GM12878 (cell line): Measurements from ENCODE around the gene COL21A1. TPM values are rescaled to one million over a fixed set of nuclear protein-coding genes. Genes with fewer than 3 reads are reported as not detected.

Experiments used
- ATAC-seq: fragments of 200-7000 bp; cut with Tn5 transposase; 3 replicates; pipeline ENCODE4 v1.9.1; 2020; ENCODE audit warnings: mild to moderate bottlenecking, moderate library complexity
- BruUV-seq: library from RNA; stranded (reverse); fragments of 400-500 nt; replicated peaks from 2 replicates; lab custom pipeline; 2021; lab: Mats Ljungman, UMichigan
- CTCF ChIA-PET: fragments of 300-600 bp; sonication (Branson Sonifier 250); formaldehyde crosslinking; extraction: SDS; loops from one replicate; lab custom pipeline; 2021; ENCODE audit warnings: inconsistent platforms; lab: Yijun Ruan, JAX
- POLR2A ChIA-PET: fragments of 350-600 bp; formaldehyde crosslinking; extraction: SDS; loops from one replicate; lab custom pipeline; 2021; ENCODE audit warnings: inconsistent platforms; lab: Charles Lee
- RAD21 ChIA-PET: fragments of 300-600 bp; sonication (Branson Sonifier 250); formaldehyde crosslinking; loops from one replicate; lab custom pipeline; 2023; ENCODE audit warnings: antibody characterized with exemption; ENCODE audit not compliant: unreplicated experiment; lab: Charles Lee
- SMC1A ChIA-PET: fragments of 300-600 bp; sonication (Branson Sonifier 250); formaldehyde crosslinking; loops from one replicate; lab custom pipeline; 2023; ENCODE audit not compliant: unreplicated experiment, uncharacterized antibody; lab: Charles Lee
- DNase-seq: peaks from one replicate; pipeline ENCODE4 v3.0.0-alpha.2; 2011; ENCODE audit warnings: low read depth, low spot score
- FAIRE-seq: peaks from 3 replicates; lab custom pipeline; 2011; peaks lifted over from hg19 to GRCh38; lab: Jason Lieb, UNC
- H2AFZ ChIP-seq: 2 replicates; pipeline ENCODE4 v1.6.0; 2011; ENCODE audit warnings: low read depth, low read length, control low read depth; ENCODE audit not compliant: control insufficient read depth
- H3K27ac ChIP-seq: 2 replicates; pipeline ENCODE4 v1.5.1; 2011; ENCODE audit warnings: control low read depth; ENCODE audit not compliant: control insufficient read depth, insufficient read depth
- H3K27me3 ChIP-seq, 2 experiments: replicated peaks in 1 of 2; 2 replicates each; pipeline versions ENCODE4 v1.6.0 to v1.6.1; 2011; ENCODE audit warnings: low read length in 1 of 2; ENCODE audit not compliant: control insufficient read depth in 2 of 2, insufficient read depth in 2 of 2
- H3K36me3 ChIP-seq, 2 experiments: 2 replicates each; pipeline ENCODE4 v1.5.1; 2011; ENCODE audit warnings: low read length in 1 of 2; ENCODE audit not compliant: control insufficient read depth in 2 of 2, insufficient read depth in 2 of 2
- H3K4me1 ChIP-seq: 2 replicates; pipeline ENCODE4 v1.6.1; 2011; ENCODE audit warnings: mild to moderate bottlenecking, low read length, moderate library complexity, mixed read lengths; ENCODE audit not compliant: control insufficient read depth, insufficient read depth
- H3K4me2 ChIP-seq: 2 replicates; pipeline ENCODE4 v1.6.0; 2011; ENCODE audit warnings: control low read depth; ENCODE audit not compliant: control insufficient read depth, insufficient read depth
- H3K4me3 ChIP-seq: fragments of 200-600 bp; sonication (generic); 2 replicates; pipeline ENCODE4 v1.5.1; 2016
- H3K79me2 ChIP-seq: 2 replicates; pipeline ENCODE4 v1.6.0; 2011; ENCODE audit warnings: low read length; ENCODE audit not compliant: control insufficient read depth, insufficient read depth
- H3K9ac ChIP-seq: 2 replicates; pipeline ENCODE4 v1.8.0; 2011; ENCODE audit warnings: low read length, control low read depth, mixed read lengths; ENCODE audit not compliant: control insufficient read depth, insufficient read depth
- H3K9me3 ChIP-seq: replicated peaks from 3 replicates; pipeline ENCODE4 v1.5.1; 2011; ENCODE audit warnings: mild to moderate bottlenecking, low read length; ENCODE audit not compliant: control insufficient read depth, insufficient read depth
- H4K20me1 ChIP-seq: 2 replicates; pipeline ENCODE4 v1.6.0; 2011; ENCODE audit not compliant: control insufficient read depth, insufficient read depth
- BCL3 ChIP-seq: IDR thresholded peaks from 2 replicates; pipeline ENCODE4 v1.6.1; 2011; ENCODE audit warnings: borderline replicate concordance, low read depth, mild to moderate bottlenecking, moderate library complexity, low read length; ENCODE audit not compliant: insufficient read depth, poor library complexity, severe bottlenecking
- CHD1 ChIP-seq: IDR thresholded peaks from 2 replicates; pipeline ENCODE4 v1.6.1; 2012; ENCODE audit warnings: low read depth, low read length, improper control_type of control experiment
- CREM ChIP-seq: IDR thresholded peaks from 2 replicates; pipeline ENCODE4 v1.6.1; 2014; ENCODE audit warnings: antibody characterized with exemption, low read depth
- E4F1 ChIP-seq: fragments of 450-650 bp; IDR thresholded peaks from 2 replicates; pipeline ENCODE4 v1.6.1; 2018; ENCODE audit warnings: borderline replicate concordance, mild to moderate bottlenecking; ENCODE audit not compliant: partially characterized antibody
- HDAC2 ChIP-seq: fragments of 200-600 bp; sonication (generic); IDR thresholded peaks from 2 replicates; pipeline ENCODE4 v1.6.1; 2017
- MXI1 ChIP-seq: fragments of 150-350 bp; IDR thresholded peaks from 2 replicates; pipeline ENCODE4 v1.6.1; 2011; ENCODE audit warnings: low read depth, mild to moderate bottlenecking, inconsistent platforms, low read length, improper control_type of control experiment
- NFYA ChIP-seq: IDR thresholded peaks from 2 replicates; pipeline ENCODE4 v1.6.1; 2011; ENCODE audit warnings: low read depth, mild to moderate bottlenecking, low read length, improper control_type of control experiment, borderline replicate concordance
- POLR2A ChIP-seq: IDR thresholded peaks from 2 replicates; pipeline ENCODE4 v1.6.1; 2011; ENCODE audit warnings: low read depth, mild to moderate bottlenecking, low read length
- POLR2AphosphoS5 ChIP-seq: IDR thresholded peaks from 2 replicates; pipeline ENCODE4 v1.6.1; 2011; ENCODE audit warnings: mild to moderate bottlenecking, low read length, inconsistent platforms
- RAD21 ChIP-seq: IDR thresholded peaks from 2 replicates; pipeline ENCODE4 v1.6.1; 2011; ENCODE audit warnings: mild to moderate bottlenecking, low read depth, low read length, moderate library complexity; ENCODE audit not compliant: insufficient read depth
- RELA ChIP-seq: fragments of 450-650 bp; IDR thresholded peaks from 2 replicates; pipeline ENCODE4 v1.8.0; 2014; ENCODE audit warnings: borderline replicate concordance; ENCODE audit not compliant: partially characterized antibody
- SIN3A ChIP-seq: IDR thresholded peaks from 2 replicates; pipeline ENCODE4 v1.6.1; 2012; ENCODE audit warnings: low read depth, low read length, improper control_type of control experiment
- SIX5 ChIP-seq: IDR thresholded peaks from 2 replicates; pipeline ENCODE4 v1.6.1; 2011; ENCODE audit warnings: mild to moderate bottlenecking, low read depth, low read length, moderate library complexity; ENCODE audit not compliant: severe bottlenecking
- SMARCA5 ChIP-seq: fragments of 450-650 bp; IDR thresholded peaks from 2 replicates; pipeline ENCODE4 v1.6.1; 2017; ENCODE audit warnings: mild to moderate bottlenecking
- SUZ12 ChIP-seq: fragments of 200-600 bp; sonication (generic); IDR thresholded peaks from one replicate; pipeline ENCODE4 v1.6.1; 2018; ENCODE audit warnings: antibody characterized with exemption, mild to moderate bottlenecking; ENCODE audit not compliant: unreplicated experiment
- YBX1 ChIP-seq: fragments of 450-650 bp; IDR thresholded peaks from 2 replicates; pipeline ENCODE4 v1.6.1; 2016; ENCODE audit warnings: antibody characterized with exemption
- ZNF274 ChIP-seq: IDR thresholded peaks from one replicate; pipeline ENCODE4 v1.8.0; 2011; ENCODE audit not compliant: insufficient read length, insufficient read depth
- WGBS: methylation state at CpG from one replicate; pipeline ENCODE4 v1.1.6; 2016; ENCODE audit warnings: low lambda C conversion rate; ENCODE audit not compliant: insufficient replicate concordance, insufficient coverage; ENCODE audit errors: missing lambda C conversion rate; 5-methylcytosine and 5-hydroxymethylcytosine counted together
- in situ Hi-C: fragments of 300-500 bp; cut with MboI; formaldehyde crosslinking; loops from 9 replicates; pipeline ENCODE4 v1.14.3; 2018; ENCODE audit warnings: mixed read lengths
- intact Hi-C: fragments of 100-400 bp; cut with micrococcal nuclease; formaldehyde crosslinking; loops from one replicate; pipeline ENCODE4 v1.14.2; 2022; ENCODE audit not compliant: unreplicated experiment
- polyA plus RNA-seq, 11 experiments: library from polyadenylated mRNA; depleted of rRNA in 4 of 11; unstranded in 6 of 11; stranded (reverse) in 5 of 11; fragments of >200 nt; fragmentation: Nextera tagmentation in 4 of 11; fragmentation: Illumina TruSeq in 1 of 11; extraction: Ambion mirVana in 4 of 11; extraction: Trizol in 1 of 11; gene quantifications; 1 replicate in 1 of 11; 2 replicates in 10 of 11; pipeline versions ENCODE4 v1.2.1 to v1.2.3, GENCODE V29; 2011 to 2016; ENCODE audit warnings: inconsistent platforms in 2 of 11, missing spikeins in 2 of 11, low read depth in 1 of 11
- total RNA-seq, 4 experiments: library from RNA; depleted of rRNA in 3 of 4; stranded (reverse); fragments of >200 nt in 3 of 4; fragmentation: Illumina TruSeq in 1 of 4; extraction: Trizol in 1 of 4; gene quantifications; 2 replicates each; pipeline versions ENCODE4 v1.2.1 to v1.2.3, GENCODE V29; 2013 to 2021
- TF ChIP-seq, protein P1 (sequence below): fragments of 450-650 bp; formaldehyde crosslinking; IDR thresholded peaks from 2 replicates; pipeline ENCODE4 v1.4.0; 2022; ENCODE audit warnings: mild to moderate bottlenecking, moderate library complexity

Gene COL21A1
- total and polyA plus RNA-seq, 10 of the 15 experiments (the other 5 are each of a cell fraction or from before 2014, with no cell fraction given) = 0.10 TPM; not detected in 9

- H3K9me3 ChIP-seq = no peaks in the 10 kb centered on the region
- H3K4me1 ChIP-seq = no peaks in the 10 kb centered on the region
- intact Hi-C loops = no loop called here
- no peaks in the 10 kb centered on the region for H4K20me1 ChIP-seq
- H3K4me2 ChIP-seq = no peak overlapping the region
- ATAC-seq (no peak), DNase-seq (no peak), FAIRE-seq (no peak)
- H3K36me3 ChIP-seq = no peaks in the 10 kb centered on the region
- no TSS peak for BruUV-seq
- ChIA-PET SMC1A (interaction anchor here (0.5 to 0.6 kb wide), 2 partner anchors 393 to 769 kb away, joined by 3 read pairs; no protein-coding TSS in a partner anchor), POLR2A (no interaction called here), RAD21 (no interaction called here), CTCF (interaction anchor here (0.8 kb wide), 1 partner anchor 376 kb away, joined by 3 read pairs; no protein-coding TSS in a partner anchor)
- H3K79me2 ChIP-seq = no peaks in the 10 kb centered on the region
- 20% methylated on average over 2 of the region's 2 CpGs for WGBS
- H3K9ac ChIP-seq = no peak overlapping the region
- no peak for TF ChIP-seq E4F1
- TF ChIP-seq SIN3A = no peak
- no peak for TF ChIP-seq SMARCA5
- no peak for TF ChIP-seq BCL3
- TF ChIP-seq NFYA = no peak
- no peak for TF ChIP-seq POLR2AphosphoS5
- TF ChIP-seq YBX1 = no peak
- TF ChIP-seq HDAC2 = no peak
- no peak for TF ChIP-seq CREM
- TF ChIP-seq RELA = no peak
- no peak for TF ChIP-seq SUZ12
- TF ChIP-seq SIX5 = no peak
- TF ChIP-seq POLR2A = no peak
- no peak for TF ChIP-seq MXI1
- no peak for TF ChIP-seq ZNF274
- TF ChIP-seq, protein P1, sequence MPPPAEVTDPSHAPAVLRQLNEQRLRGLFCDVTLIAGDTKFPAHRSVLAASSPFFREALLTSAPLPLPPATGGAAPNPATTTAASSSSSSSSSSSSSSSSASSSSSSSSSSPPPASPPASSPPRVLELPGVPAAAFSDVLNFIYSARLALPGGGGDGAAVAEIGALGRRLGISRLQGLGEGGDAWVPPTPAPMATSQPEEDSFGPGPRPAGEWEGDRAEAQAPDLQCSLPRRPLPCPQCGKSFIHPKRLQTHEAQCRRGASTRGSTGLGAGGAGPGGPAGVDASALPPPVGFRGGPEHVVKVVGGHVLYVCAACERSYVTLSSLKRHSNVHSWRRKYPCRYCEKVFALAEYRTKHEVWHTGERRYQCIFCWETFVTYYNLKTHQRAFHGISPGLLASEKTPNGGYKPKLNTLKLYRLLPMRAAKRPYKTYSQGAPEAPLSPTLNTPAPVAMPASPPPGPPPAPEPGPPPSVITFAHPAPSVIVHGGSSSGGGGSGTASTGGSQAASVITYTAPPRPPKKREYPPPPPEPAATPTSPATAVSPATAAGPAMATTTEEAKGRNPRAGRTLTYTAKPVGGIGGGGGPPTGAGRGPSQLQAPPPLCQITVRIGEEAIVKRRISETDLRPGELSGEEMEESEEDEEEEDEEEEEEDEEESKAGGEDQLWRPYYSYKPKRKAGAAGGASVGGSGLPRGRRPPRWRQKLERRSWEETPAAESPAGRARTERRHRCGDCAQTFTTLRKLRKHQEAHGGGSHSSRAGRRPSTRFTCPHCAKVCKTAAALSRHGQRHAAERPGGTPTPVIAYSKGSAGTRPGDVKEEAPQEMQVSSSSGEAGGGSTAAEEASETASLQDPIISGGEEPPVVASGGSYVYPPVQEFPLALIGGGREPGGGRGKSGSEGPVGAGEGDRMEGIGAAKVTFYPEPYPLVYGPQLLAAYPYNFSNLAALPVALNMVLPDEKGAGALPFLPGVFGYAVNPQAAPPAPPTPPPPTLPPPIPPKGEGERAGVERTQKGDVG = no peak
- TF ChIP-seq RAD21 = no peak
- TF ChIP-seq CHD1 = no peak
- H3K27me3 ChIP-seq = no peaks in the 10 kb centered on the region
- no peak overlapping the region for H3K4me3 ChIP-seq
- no peak overlapping the region for H2AFZ ChIP-seq
- in situ Hi-C loops = no loop called here
- no peak overlapping the region for H3K27ac ChIP-seq
Observed at GRCh38 chr6:56156643-56157042, 90.7 kb downstream of the COL21A1 start.
